H9 (cell line): Measurements from ENCODE around the gene PDE1A. TPM values are rescaled to one million over a fixed set of nuclear protein-coding genes. Genes with fewer than 3 reads are reported as not detected.
A peak's percentile ranks its signal among the peaks of the same experiment; 100 is the strongest.

Experiments used
- DNase-seq: peaks from one replicate; pipeline ENCODE4 v3.0.0-alpha.2; 2017
- H2AFZ ChIP-seq: one replicate; pipeline ENCODE4 v1.6.1; 2013; ENCODE audit warnings: mild to moderate bottlenecking, low read length, control low read depth, moderate library complexity
- H2AK5ac ChIP-seq: 2 replicates; pipeline ENCODE4 v1.6.1; 2013; ENCODE audit warnings: low read length, control low read depth, mixed read lengths; ENCODE audit not compliant: insufficient read length
- H2BK120ac ChIP-seq: one replicate; pipeline ENCODE4 v1.6.1; 2013; ENCODE audit warnings: low read depth, mild to moderate bottlenecking, low read length, control low read depth, inconsistent platforms; ENCODE audit not compliant: poor library complexity, severe bottlenecking
- H2BK12ac ChIP-seq: 2 replicates; pipeline ENCODE4 v1.6.1; 2013; ENCODE audit warnings: low read length, control low read depth, mixed read lengths, low read depth; ENCODE audit not compliant: insufficient read length
- H2BK15ac ChIP-seq: 2 replicates; pipeline ENCODE4 v1.6.1; 2013; ENCODE audit warnings: low read depth, low read length, control low read depth
- H2BK20ac ChIP-seq: one replicate; pipeline ENCODE4 v1.6.1; 2013; ENCODE audit warnings: low read depth, mild to moderate bottlenecking, low read length, control low read depth, inconsistent platforms; ENCODE audit not compliant: poor library complexity, severe bottlenecking
- H2BK5ac ChIP-seq: 2 replicates; pipeline ENCODE4 v1.6.1; 2013; ENCODE audit warnings: low read length, control low read depth, mixed read lengths; ENCODE audit not compliant: insufficient read length
- H3K14ac ChIP-seq: 2 replicates; pipeline ENCODE4 v1.6.1; 2013; ENCODE audit warnings: low read length, control low read depth; ENCODE audit not compliant: insufficient read depth
- H3K18ac ChIP-seq: 2 replicates; pipeline ENCODE4 v1.6.1; 2013; ENCODE audit warnings: low read depth, mild to moderate bottlenecking, mixed read lengths, low read length, control low read depth; ENCODE audit not compliant: insufficient read length
- H3K23ac ChIP-seq: 2 replicates; pipeline ENCODE4 v1.6.1; 2013; ENCODE audit warnings: low read length, control low read depth, mixed read lengths, low read depth; ENCODE audit not compliant: insufficient read length
- H3K23me2 ChIP-seq: 2 replicates; pipeline ENCODE4 v1.6.1; 2013; ENCODE audit warnings: low read depth, mild to moderate bottlenecking, mixed read lengths, low read length, control low read depth; ENCODE audit not compliant: insufficient read length, poor library complexity, severe bottlenecking
- H3K27ac ChIP-seq: 2 replicates; pipeline ENCODE4 v1.5.1; 2013; ENCODE audit warnings: low read length, control low read depth, mixed read lengths, low read depth; ENCODE audit not compliant: insufficient read length
- H3K27me3 ChIP-seq: 2 replicates; pipeline ENCODE4 v1.6.1; 2013; ENCODE audit warnings: low read length, control low read depth, inconsistent platforms; ENCODE audit not compliant: insufficient read depth
- H3K4ac ChIP-seq: 2 replicates; pipeline ENCODE4 v1.6.1; 2013; ENCODE audit warnings: low read depth, mild to moderate bottlenecking, control low read depth, inconsistent platforms, low read length, moderate library complexity
- H3K4me1 ChIP-seq: 2 replicates; pipeline ENCODE4 v1.6.1; 2013; ENCODE audit warnings: low read length, control low read depth, inconsistent platforms; ENCODE audit not compliant: insufficient read depth
- H3K4me2 ChIP-seq: 2 replicates; pipeline ENCODE4 v1.6.1; 2013; ENCODE audit warnings: low read length, control low read depth, mixed read lengths; ENCODE audit not compliant: insufficient read length, insufficient read depth
- H3K56ac ChIP-seq: 2 replicates; pipeline ENCODE4 v1.6.1; 2013; ENCODE audit warnings: low read depth, mild to moderate bottlenecking, mixed read lengths, low read length, control low read depth; ENCODE audit not compliant: insufficient read length
- H3K79me1 ChIP-seq: 2 replicates; pipeline ENCODE4 v1.6.1; 2013; ENCODE audit warnings: low read depth, mild to moderate bottlenecking, moderate library complexity, low read length, control low read depth, inconsistent platforms; ENCODE audit not compliant: insufficient read depth, poor library complexity, severe bottlenecking
- H3K79me2 ChIP-seq: 2 replicates; pipeline ENCODE4 v1.6.1; 2013; ENCODE audit warnings: low read length, control low read depth, inconsistent platforms; ENCODE audit not compliant: insufficient read depth
- H3K9ac ChIP-seq: 2 replicates; pipeline ENCODE4 v1.6.1; 2013; ENCODE audit warnings: low read length, control low read depth, mixed read lengths; ENCODE audit not compliant: insufficient read length; ENCODE audit errors: extremely low read depth
- H3K9me3 ChIP-seq: one replicate; pipeline ENCODE4 v1.6.1; 2013; ENCODE audit warnings: low read depth, low read length, inconsistent platforms; ENCODE audit not compliant: control insufficient read depth
- H3T11ph ChIP-seq: one replicate; pipeline ENCODE4 v1.6.1; 2013; ENCODE audit warnings: mild to moderate bottlenecking, low read length, control low read depth, inconsistent platforms
- H4K20me1 ChIP-seq: one replicate; pipeline ENCODE4 v1.6.1; 2013; ENCODE audit not compliant: control insufficient read depth, insufficient read length, insufficient read depth
- H4K5ac ChIP-seq: 2 replicates; pipeline ENCODE4 v1.6.1; 2013; ENCODE audit warnings: low read depth, mild to moderate bottlenecking, mixed read lengths, low read length, control low read depth; ENCODE audit not compliant: insufficient read length
- H4K8ac ChIP-seq: replicated peaks from 2 replicates; pipeline ENCODE4 v1.6.1; 2013; ENCODE audit warnings: low read length, control low read depth, mixed read lengths, low read depth; ENCODE audit not compliant: insufficient read length
- H4K91ac ChIP-seq: 2 replicates; pipeline ENCODE4 v1.6.1; 2013; ENCODE audit warnings: low read depth, mild to moderate bottlenecking, moderate library complexity, mixed read lengths, low read length, control low read depth; ENCODE audit not compliant: insufficient read length
- H3K27ac Mint-ChIP-seq, 3 experiments: 2 replicates in 2 of 3; 3 replicates in 1 of 3; pipeline ENCODE4 v1.8.0; 2020 to 2021; ENCODE audit warnings: mixed read lengths in 3 of 3, mild to moderate bottlenecking in 1 of 3, moderate library complexity in 1 of 3
- H3K27me3 Mint-ChIP-seq: 2 replicates; pipeline ENCODE4 v1.8.0; 2021; ENCODE audit warnings: low read depth, mild to moderate bottlenecking, moderate library complexity, mixed read lengths
- H3K36me3 Mint-ChIP-seq, 3 experiments: 2 replicates in 2 of 3; 3 replicates in 1 of 3; pipeline ENCODE4 v1.8.0; 2020 to 2021; ENCODE audit warnings: low read depth in 3 of 3, mixed read lengths in 3 of 3; ENCODE audit not compliant: insufficient read depth in 1 of 3
- H3K4me1 Mint-ChIP-seq, 2 experiments: 2 replicates each; pipeline ENCODE4 v1.8.0; 2020; ENCODE audit warnings: mixed read lengths in 2 of 2
- H3K4me3 Mint-ChIP-seq, 2 experiments: 2 replicates in 1 of 2; 3 replicates in 1 of 2; pipeline ENCODE4 v1.8.0; 2020 to 2021; ENCODE audit warnings: mild to moderate bottlenecking in 2 of 2, mixed read lengths in 2 of 2, moderate library complexity in 1 of 2
- H3K9me3 Mint-ChIP-seq, 2 experiments: 2 replicates in 1 of 2; 3 replicates in 1 of 2; pipeline ENCODE4 v1.8.0; 2020; ENCODE audit warnings: mild to moderate bottlenecking in 2 of 2, mixed read lengths in 2 of 2, moderate library complexity in 1 of 2
- total RNA-seq: library from RNA; stranded (reverse); gene quantifications from 2 replicates; pipeline ENCODE4 v1.2.1, GENCODE V29; 2021
- TF ChIP-seq, protein P1 (sequence below): fragments of 200-600 bp; sonication (generic); conservative IDR thresholded peaks from 3 replicates; pipeline ENCODE4 v1.8.0; 2021; ENCODE audit warnings: antibody characterized with exemption, mild to moderate bottlenecking

PDE1A gene
- total RNA-seq, 1 experiment from 2014 or later = 0.11 TPM

GRCh38 chr2:182132605-182133004 lies 294.2 kb downstream of the PDE1A start:
- Histone ChIP-seq H3K23me2 (no peaks in the 10 kb centered on the region), H2BK12ac (no peak overlapping the region), H2AFZ (no peak overlapping the region), H3K9ac (no peak overlapping the region), H2BK120ac (no peak overlapping the region), H3K23ac (no peak overlapping the region), H4K20me1 (no peaks in the 10 kb centered on the region), H4K5ac (no peak overlapping the region), H3T11ph (no peak overlapping the region), H3K9me3 (no peaks in the 10 kb centered on the region), H4K8ac (no peak overlapping the region), H3K4me1 (no peaks in the 10 kb centered on the region), H2BK20ac (no peak overlapping the region), H2BK15ac (no peak overlapping the region), H2BK5ac (no peak overlapping the region), H3K56ac (no peak overlapping the region), H3K4ac (no peak overlapping the region), H3K79me2 (no peaks in the 10 kb centered on the region), H3K27me3 (no peaks in the 10 kb centered on the region), H2AK5ac (no peak overlapping the region), H3K14ac (no peak overlapping the region), H3K18ac (no peak overlapping the region), H3K79me1 (no peaks in the 10 kb centered on the region), H3K27ac (no peak overlapping the region), H3K4me2 (no peak overlapping the region), H4K91ac (no peak overlapping the region)
- no peaks in the 10 kb centered on the region for H3K27me3 Mint-ChIP-seq
- no peak for DNase-seq
- no peaks in the 10 kb centered on the region; a peak in 1 of 7 replicates for H3K36me3 Mint-ChIP-seq
- H3K9me3 Mint-ChIP-seq = no peaks in the 10 kb centered on the region
- TF ChIP-seq, protein P1, sequence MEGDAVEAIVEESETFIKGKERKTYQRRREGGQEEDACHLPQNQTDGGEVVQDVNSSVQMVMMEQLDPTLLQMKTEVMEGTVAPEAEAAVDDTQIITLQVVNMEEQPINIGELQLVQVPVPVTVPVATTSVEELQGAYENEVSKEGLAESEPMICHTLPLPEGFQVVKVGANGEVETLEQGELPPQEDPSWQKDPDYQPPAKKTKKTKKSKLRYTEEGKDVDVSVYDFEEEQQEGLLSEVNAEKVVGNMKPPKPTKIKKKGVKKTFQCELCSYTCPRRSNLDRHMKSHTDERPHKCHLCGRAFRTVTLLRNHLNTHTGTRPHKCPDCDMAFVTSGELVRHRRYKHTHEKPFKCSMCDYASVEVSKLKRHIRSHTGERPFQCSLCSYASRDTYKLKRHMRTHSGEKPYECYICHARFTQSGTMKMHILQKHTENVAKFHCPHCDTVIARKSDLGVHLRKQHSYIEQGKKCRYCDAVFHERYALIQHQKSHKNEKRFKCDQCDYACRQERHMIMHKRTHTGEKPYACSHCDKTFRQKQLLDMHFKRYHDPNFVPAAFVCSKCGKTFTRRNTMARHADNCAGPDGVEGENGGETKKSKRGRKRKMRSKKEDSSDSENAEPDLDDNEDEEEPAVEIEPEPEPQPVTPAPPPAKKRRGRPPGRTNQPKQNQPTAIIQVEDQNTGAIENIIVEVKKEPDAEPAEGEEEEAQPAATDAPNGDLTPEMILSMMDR = 0 out of 3 replicates have a peak, but pooled peaks have one; percentile 22
- no peaks in the 10 kb centered on the region for H3K4me1 Mint-ChIP-seq
- no peak overlapping the region for H3K4me3 Mint-ChIP-seq
- no peak overlapping the region for H3K27ac Mint-ChIP-seq
